B cell (primary cell): Measurements from ENCODE around the gene BRSK2.

Experiments used
- EZH2 ChIP-seq: IDR thresholded peaks from 2 replicates; pipeline ENCODE4 v1.6.1; 2012; ENCODE audit warnings: borderline replicate concordance, low read depth, mild to moderate bottlenecking, moderate library complexity, low read length; ENCODE audit not compliant: insufficient read depth, poor library complexity, severe bottlenecking
- TF ChIP-seq, protein P1 (sequence below): fragments of 200-600 bp; IDR thresholded peaks from one replicate; pipeline ENCODE4 v1.8.0; 2022; ENCODE audit warnings: antibody characterized with exemption, mild to moderate bottlenecking

DNA sequence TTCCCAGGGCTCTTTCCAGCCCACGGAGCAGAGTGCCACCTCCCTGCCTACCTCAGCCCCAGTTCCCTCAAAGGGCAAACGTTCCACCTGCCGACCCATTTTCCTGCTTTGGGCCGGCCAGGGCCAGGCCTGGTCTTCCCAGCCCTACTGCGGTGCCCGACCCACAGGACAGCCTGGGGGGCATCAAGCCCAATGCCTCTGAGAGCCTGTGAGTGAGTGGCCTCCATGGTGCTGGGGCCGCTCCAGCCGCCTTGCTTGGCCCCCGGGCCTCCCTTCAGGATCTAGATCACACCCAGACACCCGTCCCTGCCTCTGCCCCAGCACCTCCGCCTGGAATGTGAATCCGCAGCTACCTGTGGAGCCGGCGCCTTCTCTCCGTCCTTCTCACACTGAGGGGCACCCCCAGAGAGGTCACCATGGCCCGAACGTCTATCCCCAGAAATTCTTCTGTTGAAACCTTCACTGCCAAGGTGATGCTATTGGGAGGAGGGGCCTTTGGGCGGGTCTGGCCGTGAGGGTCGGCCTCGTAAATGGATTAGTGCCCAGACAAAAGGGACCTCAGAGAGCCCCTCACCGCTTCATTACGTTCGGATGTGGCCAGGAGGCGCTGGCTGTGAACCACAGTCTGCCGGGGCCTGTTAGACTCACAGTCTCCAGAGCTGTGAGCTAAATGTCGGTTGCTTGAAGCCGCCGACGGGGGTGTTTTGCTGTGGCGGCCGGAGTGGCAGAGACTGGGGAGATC, 36.2 kb upstream of the BRSK2 start:
- TF ChIP-seq, protein P1, sequence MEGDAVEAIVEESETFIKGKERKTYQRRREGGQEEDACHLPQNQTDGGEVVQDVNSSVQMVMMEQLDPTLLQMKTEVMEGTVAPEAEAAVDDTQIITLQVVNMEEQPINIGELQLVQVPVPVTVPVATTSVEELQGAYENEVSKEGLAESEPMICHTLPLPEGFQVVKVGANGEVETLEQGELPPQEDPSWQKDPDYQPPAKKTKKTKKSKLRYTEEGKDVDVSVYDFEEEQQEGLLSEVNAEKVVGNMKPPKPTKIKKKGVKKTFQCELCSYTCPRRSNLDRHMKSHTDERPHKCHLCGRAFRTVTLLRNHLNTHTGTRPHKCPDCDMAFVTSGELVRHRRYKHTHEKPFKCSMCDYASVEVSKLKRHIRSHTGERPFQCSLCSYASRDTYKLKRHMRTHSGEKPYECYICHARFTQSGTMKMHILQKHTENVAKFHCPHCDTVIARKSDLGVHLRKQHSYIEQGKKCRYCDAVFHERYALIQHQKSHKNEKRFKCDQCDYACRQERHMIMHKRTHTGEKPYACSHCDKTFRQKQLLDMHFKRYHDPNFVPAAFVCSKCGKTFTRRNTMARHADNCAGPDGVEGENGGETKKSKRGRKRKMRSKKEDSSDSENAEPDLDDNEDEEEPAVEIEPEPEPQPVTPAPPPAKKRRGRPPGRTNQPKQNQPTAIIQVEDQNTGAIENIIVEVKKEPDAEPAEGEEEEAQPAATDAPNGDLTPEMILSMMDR = no peak
- no peak for TF ChIP-seq EZH2
